ENCODE measurements around the gene CYTH1.

Gene CYTH1

DNA sequence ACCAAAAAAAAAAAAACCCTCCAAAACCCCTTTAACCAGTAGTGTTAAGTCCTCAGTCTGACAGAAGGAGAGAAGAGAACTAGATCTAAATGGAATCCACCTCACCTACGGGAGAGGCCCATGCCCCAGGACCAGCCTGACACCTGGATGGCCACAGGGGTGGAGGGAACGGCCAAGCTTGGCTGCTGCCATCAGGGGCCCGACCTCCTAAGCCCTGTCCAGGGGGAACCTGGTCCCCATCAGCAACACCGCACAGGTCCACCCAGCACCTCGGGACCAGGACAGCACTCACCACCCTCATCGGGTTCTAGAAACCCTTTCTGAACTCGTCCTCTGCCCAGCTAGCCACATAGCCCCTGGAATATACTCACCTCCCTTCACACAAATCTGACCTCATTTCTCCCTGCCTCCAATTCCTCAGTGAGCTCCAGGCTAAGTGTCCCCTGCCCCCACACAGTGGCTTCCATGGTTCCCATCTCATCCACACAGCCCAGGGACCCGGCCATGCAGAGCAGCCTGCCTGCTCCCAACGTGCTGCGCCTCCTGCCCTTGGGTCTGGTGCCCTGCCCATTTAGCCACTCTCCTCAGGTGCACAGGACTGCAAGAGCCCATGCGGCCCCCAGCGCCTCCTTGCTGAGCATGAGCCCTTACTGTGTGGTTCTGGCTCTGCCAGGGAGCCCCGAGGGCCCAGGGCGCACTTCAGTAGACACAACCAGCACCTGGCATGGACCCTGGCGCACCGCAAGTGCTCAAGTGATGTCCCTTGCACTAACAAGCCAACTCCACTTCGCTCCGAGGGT lies 18.3 kb upstream of the CYTH1 start:
- H3K4me3 ChIP-seq (ENCODE audit: control insufficient read depth, low read depth, low read length), result no peak overlapping the region
- DNase-seq (ENCODE audit: low read depth), result no peak
- TF ChIP-seq, protein P1, sequence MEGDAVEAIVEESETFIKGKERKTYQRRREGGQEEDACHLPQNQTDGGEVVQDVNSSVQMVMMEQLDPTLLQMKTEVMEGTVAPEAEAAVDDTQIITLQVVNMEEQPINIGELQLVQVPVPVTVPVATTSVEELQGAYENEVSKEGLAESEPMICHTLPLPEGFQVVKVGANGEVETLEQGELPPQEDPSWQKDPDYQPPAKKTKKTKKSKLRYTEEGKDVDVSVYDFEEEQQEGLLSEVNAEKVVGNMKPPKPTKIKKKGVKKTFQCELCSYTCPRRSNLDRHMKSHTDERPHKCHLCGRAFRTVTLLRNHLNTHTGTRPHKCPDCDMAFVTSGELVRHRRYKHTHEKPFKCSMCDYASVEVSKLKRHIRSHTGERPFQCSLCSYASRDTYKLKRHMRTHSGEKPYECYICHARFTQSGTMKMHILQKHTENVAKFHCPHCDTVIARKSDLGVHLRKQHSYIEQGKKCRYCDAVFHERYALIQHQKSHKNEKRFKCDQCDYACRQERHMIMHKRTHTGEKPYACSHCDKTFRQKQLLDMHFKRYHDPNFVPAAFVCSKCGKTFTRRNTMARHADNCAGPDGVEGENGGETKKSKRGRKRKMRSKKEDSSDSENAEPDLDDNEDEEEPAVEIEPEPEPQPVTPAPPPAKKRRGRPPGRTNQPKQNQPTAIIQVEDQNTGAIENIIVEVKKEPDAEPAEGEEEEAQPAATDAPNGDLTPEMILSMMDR (conservative IDR thresholded peaks at IDR 0.05; ENCODE audit: control insufficient read depth, insufficient read depth, low read depth, low read length), result no peak

DNA sequence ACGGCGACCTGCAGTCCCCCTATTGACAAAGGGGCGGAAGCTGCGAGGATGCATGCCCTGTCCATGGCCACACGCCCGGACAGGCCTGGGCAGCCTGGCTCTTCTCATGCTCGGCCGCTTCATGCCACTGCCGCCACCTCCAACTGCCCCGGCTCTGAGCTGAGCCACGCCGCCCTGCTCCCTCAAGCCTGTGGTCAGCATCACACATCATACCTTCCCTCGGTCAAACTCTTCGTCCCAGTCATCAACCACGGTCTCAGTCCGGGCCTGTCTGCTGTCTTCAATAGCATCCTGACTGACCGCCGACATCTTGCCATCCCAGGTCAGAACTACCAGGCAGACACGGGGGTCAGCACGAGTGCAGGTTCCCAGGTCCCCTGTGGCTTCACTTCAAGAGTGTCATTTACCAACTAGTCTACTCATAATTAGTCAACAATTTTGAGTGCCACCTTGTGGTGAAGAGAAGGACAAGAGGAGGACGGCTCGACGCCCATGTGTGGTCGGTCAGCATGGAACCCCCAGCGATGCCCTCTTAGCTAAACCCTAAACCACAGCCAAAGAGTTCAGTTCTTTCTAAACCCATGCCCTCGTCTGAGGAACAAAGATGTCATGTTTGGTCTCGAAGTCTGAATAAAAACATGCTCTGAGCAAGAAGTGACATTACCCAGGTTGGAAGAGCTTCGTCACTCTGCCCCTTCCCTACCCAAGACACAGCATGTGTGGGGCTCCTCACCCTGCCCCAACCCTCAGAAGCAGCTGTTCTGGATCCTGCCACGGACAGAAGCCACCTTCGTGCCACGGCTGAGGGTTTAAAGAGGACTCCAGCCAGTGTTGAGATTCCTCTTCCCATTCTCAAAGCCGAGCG lies 16.9 kb upstream of the CYTH1 start:
- H3K4me3 ChIP-seq (ENCODE audit: control insufficient read depth, low read depth, low read length), result no peak overlapping the region
- TF ChIP-seq, protein P1 (conservative IDR thresholded peaks at IDR 0.05; ENCODE audit: control insufficient read depth, insufficient read depth, low read depth, low read length), result peak; percentile 32
- peak; percentile 35 for DNase-seq (ENCODE audit: low read depth)

DNA sequence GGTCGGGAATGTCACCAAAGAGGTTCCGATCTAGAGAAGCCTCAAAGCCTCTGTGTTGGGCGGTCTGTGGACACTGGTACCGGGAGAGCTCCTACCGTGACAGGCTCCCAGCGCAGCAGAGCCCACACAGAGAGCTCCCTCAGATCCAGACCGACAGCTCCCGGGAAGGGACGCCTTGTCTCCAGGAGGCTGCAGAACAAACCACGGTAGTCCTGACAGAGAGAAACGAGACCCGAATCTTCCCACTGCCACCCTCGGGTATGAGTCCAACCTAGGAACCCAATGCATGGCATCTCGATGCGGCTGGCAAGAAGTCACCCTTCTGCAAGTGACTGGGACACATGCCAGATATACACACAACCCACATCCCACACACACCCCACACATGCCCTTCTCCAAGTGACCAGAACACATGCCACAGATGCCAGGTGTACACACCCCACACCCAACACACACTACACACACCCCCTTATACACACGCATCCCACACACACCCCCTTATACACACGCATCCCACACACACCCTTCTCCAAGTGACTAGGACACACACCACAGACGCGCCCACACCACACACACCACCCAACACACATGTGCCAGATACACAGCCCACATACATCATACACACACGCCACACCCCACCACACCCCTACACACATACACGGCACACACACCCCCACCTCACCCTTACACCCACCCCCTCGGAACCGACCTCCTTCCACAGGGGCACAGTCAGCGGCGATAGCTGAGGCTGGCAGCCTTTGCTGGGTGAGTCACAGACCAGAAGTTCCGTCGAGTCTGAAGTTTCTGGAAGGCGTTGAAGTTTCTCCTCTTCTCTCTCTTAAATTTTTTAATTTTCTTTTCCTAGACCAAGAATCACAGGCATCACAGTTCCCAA lies 15.9 kb upstream of the CYTH1 start:
- peak; percentile 15 for DNase-seq (ENCODE audit: low read depth)
- H3K4me3 ChIP-seq (ENCODE audit: control insufficient read depth, low read depth, low read length), result no peak overlapping the region
- TF ChIP-seq, protein P1 (conservative IDR thresholded peaks at IDR 0.05; ENCODE audit: control insufficient read depth, insufficient read depth, low read depth, low read length), result no peak

DNA sequence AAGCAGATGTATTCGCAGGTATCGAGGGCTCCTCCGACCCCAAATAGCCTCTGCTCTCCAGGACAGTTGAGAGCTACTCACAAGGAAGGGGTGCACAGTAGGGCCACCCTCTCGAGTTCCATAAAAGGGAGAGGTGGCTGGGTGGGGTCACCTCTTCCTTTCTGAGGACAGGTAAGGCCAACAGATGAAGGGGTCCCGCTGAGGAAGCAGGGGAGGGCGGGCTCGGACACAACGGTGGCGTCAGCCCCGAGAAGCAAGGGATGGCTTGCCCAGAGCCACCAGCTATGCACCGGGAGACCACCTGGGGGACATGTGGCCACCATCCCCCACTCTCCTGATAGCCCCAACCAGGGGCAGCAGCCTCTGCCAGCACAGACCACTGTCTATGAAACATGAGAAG lies 15.1 kb upstream of the CYTH1 start:
- no peak for DNase-seq (ENCODE audit: low read depth)
- no peak overlapping the region for H3K4me3 ChIP-seq (ENCODE audit: control insufficient read depth, low read depth, low read length)
- TF ChIP-seq, protein P1 (conservative IDR thresholded peaks at IDR 0.05; ENCODE audit: control insufficient read depth, insufficient read depth, low read depth, low read length), result no peak

DNA sequence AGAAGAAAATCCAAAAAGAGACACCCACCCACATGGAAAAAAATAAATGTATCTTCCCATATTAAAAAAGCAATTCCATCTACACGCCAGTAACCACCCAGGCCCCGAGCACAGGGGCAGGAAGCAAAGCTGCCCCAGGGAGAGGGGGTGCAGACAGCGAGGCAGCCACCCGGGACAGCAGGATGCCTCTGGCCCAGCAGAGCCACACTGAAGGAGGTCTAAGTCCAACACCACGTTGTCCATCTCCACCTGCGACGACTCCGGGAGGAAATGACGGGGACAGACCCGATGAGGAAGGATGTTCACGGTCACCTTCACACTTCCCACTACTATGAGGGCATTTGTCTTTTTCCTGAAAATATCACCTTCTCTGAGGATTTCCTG lies 14.4 kb upstream of the CYTH1 start:
- DNase-seq (ENCODE audit: low read depth), result no peak
- TF ChIP-seq, protein P1 (conservative IDR thresholded peaks at IDR 0.05; ENCODE audit: control insufficient read depth, insufficient read depth, low read depth, low read length), result no peak
- H3K4me3 ChIP-seq (ENCODE audit: control insufficient read depth, low read depth, low read length), result no peak overlapping the region

DNA sequence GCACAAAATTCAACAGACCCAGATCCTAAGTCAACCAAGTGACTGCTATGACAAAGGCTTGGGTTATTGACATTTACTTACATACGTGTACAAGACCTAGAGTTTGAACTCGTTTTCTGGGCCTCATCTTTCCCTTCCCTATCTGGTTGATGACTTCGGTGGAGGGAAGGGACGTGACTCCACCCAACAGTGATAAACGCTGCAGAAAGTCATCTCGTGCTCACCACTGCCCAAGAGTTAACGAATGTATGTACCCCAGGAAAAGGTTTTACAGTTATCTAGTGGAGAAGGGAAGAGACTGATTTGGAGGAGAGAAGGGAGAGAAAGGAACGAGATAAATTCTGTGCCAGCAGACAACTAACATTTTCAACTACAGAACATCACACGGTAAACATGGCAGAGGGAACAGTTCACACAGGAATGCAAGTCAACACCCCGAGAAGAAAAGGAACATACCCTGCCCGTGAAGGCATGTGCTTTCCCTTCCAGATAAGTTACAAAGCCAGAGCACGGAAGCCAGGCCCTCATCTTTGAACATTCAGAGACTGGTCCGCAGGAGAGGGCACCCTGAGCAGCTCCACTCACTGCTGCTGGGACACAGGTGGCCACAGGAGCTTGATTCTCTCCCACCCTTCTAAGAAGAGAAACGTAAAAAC lies 13.9 kb upstream of the CYTH1 start:
- TF ChIP-seq, protein P1 (conservative IDR thresholded peaks at IDR 0.05; ENCODE audit: control insufficient read depth, insufficient read depth, low read depth, low read length), result no peak
- no peak for DNase-seq (ENCODE audit: low read depth)
- H3K4me3 ChIP-seq (ENCODE audit: control insufficient read depth, low read depth, low read length), result no peak overlapping the region
